ENCODE results near the gene BTBD10.

BTBD10 gene

DNA sequence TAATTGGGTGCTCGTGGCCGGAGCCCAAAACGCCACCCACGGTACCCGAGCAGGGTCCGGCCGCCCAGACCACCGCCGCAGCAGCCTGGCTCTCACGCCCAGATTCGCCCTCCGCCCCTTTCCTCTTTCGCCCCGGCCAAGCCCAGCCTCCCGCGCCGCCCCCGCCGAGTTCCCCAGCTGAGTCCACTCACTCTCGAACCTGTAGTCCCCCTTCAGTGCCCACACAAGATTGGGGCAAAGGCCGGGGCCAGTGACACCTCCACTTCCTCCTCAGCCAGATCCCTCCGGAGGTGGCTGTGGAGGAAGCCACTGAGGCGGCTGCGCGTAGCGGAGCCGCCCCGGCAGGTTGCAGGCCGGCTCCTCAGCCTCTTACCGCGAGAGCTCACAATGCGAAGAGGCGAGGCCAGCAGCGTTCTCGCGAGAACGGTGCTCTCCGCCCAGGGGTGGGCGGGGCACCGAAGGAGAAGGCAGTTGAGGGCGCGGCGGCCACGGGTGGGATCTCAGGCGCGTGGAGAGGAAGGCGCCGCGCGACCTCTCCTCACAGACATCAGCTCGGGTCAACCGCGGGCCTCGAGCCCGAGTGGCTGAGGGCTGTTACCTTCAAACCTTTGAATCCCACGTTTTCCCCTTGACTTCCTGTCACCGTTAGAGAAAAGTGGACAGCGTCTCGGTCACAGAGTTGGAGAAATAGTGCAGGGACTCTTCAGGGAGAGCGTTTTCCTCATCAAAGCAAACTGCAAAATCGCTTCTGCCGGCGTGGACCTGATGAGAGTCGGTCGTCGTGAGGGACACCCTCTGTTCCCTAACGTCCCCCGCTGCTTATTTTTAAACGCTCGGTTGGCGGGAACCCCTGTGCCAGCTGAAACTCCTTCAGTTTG is at the start of gene BTBD10:
Gene BTBD10, minus strand, starts transcription at position 322 of the 878 bp plus-strand sequence. CDS start 18,098 bp downstream, outside the sequence.
- DNase-seq = peak; percentile 96

GRCh38 chr11:13503393-13503792 is 40.4 kb upstream of the BTBD10 start:
- DNase-seq = no peak

GRCh38 chr11:13502492-13502891 is 39.5 kb upstream of the BTBD10 start:
- DNase-seq = no peak

GRCh38 chr11:13495929-13496328 is 32.9 kb upstream of the BTBD10 start, which contains the start of gene PTH:
TSS of gene PTH (minus strand) at chr11:13495997. CDS start at chr11:13492855, 3,142 bp downstream.
- DNase-seq = no peak

DNA sequence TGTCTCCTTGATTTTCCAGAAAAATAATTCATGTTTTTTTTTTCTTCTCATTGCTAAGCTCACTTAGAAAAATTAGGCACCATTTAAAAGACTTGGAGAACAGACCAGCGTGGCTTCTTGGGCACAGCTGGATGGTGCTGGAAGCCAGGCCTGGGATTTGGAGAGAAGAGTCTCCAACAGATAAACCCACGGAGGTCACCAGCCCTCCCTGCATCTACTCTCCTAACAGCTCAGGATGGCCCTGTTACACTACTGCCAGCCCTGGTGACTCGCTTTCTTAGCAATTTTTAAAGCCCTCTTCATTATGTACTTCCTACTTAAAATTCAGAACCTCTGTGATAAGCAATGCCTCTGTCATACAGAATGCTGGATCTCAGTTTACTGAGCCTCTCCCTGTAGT is 31.0 kb upstream of the BTBD10 start:
- DNase-seq = no peak

DNA sequence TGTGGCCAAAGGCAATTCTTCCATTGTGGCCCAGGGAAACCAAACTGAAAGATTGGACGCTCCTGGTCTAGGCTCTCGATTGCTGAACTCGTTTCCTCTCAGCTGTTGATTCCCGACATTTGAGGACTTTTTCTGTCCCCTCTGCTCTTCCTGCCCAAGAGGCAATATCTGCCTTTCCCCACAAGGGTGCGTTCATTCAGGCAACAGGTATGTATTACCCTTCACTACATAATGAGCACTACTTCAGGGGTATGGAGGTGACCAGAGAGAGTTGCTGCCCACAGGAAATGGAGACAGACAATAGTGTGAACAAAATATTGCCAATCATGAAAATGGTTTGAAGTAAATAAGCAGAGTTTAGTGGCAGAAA is 24.6 kb upstream of the BTBD10 start:
- DNase-seq = no peak

DNA sequence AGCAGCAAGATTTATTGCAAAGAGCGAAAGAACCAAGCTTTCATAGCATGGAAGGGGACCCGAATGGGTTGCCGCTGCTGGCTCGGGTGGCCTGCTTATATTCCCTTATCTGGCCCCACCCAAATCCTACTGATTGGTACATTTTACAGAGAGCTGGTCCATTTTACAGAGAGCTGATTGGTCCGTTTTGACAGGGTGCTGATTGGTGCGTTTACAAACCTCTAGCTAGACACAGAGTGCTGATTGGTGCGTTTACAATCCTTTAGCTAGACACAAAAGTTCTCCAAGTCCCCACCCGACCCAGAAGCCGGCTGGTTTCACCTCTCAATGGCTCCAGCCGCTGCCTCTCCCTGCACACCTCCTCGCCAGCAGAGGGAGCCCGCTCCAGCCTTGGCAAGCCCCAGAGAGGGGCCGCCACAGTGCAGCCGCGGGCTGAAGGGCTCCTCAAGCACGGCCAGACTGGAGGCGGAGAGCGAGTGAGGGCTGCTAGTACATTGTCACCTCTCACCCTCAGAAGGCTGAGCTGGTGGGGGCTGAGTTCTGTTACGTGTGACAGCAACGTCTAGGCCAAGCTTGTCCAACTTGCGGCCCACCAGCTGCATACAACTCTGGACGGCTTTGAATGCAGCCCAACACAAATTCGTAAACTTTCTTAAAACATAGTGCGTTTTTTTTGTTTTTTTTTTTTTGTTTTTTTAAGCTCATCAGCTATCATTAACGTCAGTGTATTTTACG is 24.1 kb upstream of the BTBD10 start:
- DNase-seq = no peak

DNA sequence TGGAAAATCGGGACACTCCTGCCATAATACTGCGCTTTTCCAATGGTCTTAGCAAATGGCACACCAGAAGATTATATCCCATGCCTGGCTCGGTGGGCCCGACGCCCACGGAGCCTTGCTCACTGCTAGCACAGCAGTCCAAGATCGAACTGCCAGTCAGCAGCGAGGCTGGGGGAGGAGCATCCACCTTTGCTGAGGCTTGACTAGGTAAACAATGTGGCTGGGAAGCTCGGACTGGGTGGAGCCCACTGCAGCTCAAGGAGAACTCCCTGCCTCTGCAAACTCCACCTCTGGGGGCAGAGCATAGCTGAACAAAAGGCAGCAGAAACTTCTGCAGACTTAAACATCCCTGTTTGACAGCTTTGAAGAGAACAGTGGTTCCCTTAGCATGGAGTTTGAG is 17.2 kb upstream of the BTBD10 start:
- DNase-seq = no peak

DNA sequence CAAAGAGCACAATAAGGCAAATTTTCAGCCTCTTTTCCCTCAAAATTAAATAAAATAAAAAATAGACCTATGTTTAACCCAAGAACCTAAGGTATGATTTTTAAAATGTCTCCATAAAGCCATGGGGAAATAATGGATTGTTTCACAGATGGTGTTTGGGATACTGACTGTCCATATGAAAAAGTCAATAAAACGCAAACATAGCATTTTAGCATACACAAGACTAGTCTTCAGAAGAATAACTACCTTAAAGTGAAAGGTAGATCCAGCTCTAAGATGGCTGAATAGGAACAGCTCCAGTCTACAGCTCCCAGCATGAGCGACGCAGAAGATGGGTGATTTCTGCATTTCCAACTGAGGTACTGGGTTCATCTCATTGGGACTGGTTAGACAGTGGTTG is 16.7 kb upstream of the BTBD10 start:
- no peak for DNase-seq

DNA sequence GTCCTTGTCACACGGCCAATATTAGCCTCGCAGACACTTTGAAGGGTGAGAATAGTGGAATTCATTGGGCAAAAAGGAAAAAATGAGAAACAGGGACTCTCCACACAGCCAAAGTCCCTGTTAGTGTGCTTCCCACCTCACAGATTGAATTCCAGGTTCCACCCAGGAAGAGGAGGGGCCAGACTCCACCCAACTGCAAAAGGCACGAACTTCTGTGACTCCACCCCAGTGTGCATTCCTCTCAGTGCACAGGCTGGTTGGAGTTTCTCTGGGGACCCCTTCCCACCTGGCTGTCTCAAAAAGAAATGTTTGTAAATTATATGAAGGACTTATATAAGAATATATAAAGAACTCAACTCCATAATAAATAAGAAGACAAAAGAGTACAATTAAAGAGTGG is 12.1 kb upstream of the BTBD10 start:
- no peak for DNase-seq

DNA sequence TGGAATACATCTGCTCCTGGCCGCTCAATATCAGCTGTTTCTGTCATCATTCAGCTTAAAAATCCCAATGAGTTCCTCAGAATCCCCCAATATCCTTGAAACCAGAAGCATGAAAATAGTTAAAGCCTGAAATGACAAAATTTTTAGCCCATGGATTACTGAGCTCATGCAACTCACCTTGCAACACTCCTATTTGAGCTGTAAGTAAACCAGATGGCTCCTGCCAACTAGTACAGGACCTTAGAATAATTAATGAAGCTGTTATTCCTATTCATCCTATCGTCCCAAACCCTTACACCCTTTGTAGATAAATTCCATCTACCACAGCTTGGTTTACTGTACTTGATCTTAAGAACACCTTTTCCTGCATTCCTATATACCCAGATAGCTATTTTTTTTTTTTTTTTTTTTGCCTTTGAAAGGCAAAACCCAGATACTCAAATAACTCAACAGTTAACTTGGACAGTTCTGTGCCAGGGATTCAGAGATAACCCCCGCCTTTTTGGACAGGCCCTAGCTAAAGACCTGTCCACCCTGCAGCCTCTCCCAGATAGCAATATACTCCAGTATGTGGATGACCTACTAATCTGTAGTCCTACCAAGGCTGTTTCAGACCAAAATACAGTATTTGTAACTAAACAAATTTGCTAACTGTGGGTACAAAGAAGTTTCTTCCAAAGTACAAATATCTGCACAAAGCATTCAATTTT is 10.1 kb upstream of the BTBD10 start:
- DNase-seq = no peak

GRCh38 chr11:13468750-13469149 is 5.7 kb upstream of the BTBD10 start:
- no peak for DNase-seq

DNA sequence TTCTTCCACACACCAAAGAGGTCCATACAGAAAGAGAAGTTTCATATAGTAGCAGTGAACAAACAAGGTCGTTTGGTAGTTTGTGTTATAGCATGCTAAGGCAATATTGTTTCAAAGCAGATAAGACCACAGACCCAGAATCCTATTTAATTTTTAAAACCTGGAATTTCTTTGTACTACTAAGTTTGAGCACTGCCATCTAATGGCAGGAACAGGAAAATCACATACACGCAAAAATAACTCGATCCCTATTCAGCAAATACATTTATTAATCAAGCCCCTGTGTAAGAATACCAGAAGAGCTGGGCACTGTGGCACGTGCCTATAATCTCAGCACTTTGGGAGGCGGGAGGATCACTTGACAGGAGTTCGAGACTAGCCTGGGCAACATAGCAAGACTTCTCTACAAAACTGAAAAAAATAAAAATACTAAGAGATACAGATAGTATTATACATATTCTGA is 2.9 kb upstream of the BTBD10 start:
- peak; percentile 40 for DNase-seq

DNA sequence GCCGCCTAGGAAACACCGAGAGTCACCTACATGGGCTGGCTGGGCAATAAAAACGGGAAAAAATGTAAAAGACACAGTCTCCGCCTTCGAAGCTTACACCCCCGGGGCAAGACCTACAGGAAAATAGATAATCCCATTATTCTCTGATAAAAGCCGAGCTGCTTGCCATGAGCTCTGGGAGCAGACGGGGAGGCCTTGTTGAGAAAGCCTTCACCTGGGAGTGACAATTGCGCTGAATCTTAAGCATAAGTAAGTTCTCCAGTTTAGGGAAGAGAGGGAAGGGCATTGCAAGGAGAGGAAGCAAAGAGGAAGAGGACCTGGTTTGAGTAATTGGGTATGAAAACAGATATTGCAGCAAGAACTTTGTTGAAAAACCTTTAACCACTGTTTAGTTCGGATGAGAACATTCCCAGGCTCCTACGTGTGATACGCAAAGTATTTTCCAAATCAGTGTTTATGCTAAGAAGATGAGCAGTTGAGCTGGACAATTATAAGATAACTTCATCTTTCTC is 813 bp upstream of the BTBD10 start:
- no peak for DNase-seq

GRCh38 chr11:13462311-13462900 is 616 bp downstream of the BTBD10 start:
- peak; percentile 58 for DNase-seq

DNA sequence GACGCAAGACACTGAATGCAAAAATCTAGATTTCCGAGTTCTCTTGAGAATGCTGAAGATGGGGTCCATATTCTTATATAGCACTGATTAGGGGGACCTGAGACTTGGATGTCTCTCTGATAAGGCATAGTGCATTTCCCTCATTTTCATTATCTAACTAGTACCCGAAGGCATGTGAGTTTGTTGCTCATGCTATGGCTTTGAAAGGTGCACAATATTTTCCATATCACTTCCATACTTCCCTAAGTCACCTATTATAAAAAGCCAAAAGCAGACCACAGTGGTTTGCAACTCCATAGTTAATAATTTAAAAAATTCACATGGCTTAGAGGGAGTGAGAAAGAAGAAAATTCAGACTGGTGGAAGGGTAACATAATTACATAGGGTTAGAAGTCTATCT is 1.7 kb downstream of the BTBD10 start:
- DNase-seq = no peak

- no peak for DNase-seq
Observed at GRCh38 chr11:13450832-13451397, 12.1 kb downstream of the BTBD10 start.

GRCh38 chr11:13449522-13449921 is 13.5 kb downstream of the BTBD10 start:
- no peak for DNase-seq

DNA sequence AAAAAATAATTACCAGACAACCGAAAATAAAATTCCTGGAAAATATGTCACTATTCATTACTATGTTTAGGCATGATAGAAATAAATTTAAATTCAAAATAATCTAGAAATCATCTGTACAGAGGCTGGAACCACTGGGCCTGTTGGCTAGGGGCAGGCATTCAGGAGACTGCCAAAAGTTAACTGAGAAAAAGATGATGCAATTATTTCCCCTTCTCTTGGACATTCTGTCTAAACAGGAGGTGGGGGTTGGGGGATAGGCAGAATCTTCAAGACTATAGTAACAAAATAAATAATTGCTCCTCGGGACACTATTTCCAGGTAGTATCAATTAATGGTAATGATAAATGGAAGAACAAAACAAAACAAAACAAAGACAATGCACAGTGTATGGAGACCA is 14.1 kb downstream of the BTBD10 start:
- no peak for DNase-seq

GRCh38 chr11:13446444-13446843 is 16.6 kb downstream of the BTBD10 start:
- DNase-seq = no peak

DNA sequence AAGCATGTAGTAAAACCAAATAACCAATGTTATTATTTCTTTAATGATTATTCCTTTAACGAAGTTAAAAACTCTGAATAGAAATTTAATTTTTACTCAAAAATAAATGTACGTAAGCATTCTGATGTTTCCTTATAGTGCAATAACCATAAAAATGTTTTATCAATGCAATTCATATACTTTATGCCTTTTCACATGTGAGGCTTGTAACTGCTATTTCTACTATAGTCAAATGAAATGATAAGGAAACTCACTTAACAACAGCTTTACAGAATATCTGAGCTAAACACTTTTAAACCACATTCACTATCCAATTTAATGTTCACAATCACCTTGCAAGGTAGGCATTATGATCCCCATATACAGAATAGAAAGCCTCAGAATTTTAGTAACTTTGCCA is 17.4 kb downstream of the BTBD10 start:
- DNase-seq = no peak

GRCh38 chr11:13440100-13440855 is 22.7 kb downstream of the BTBD10 start:
- no peak for DNase-seq

Measured in NCI-H345 (cell line).